Body of pancreas (tissue), 4 donors: ENCODE data around the gene TCF15.

ENCODE experiments used
- CTCF ChIP-seq, 7 experiments: fragments of 450-650 bp in 4 of 7; fragments of 200-600 bp in 3 of 7; sonication (generic) in 3 of 7; IDR thresholded peaks; one replicate each; pipeline ENCODE4 v1.5.1; 2016 to 2019; ENCODE audit warnings: antibody characterized with exemption in 7 of 7
- POLR2A ChIP-seq, 3 donors: fragments of 450-650 bp; IDR thresholded peaks; one replicate each; pipeline ENCODE4 v1.6.1; 2016; ENCODE audit warnings: antibody characterized with exemption in 3 of 3, mild to moderate bottlenecking in 2 of 3

GRCh38 chr20:611843-612185 lies 1.7 kb upstream of the TCF15 start:
- TF ChIP-seq CTCF (IDR thresholded peaks at IDR 0.05), result no peak
- TF ChIP-seq POLR2A (IDR thresholded peaks at IDR 0.05), result no peak
